HT-29 (cell line): Measurements from ENCODE around the gene NHLRC4. TPM values are rescaled to one million over a fixed set of nuclear protein-coding genes. Genes with fewer than 3 reads are reported as not detected.
A peak's percentile ranks its signal among the peaks of the same experiment; 100 is the strongest.

Experiments
- DNase-seq: peaks from one replicate; pipeline ENCODE4 v3.0.0-alpha.2; 2015; ENCODE audit warnings: low spot score
- total RNA-seq: library from RNA; depleted of rRNA; stranded (reverse); fragments of >200 nt; shearing (Covaris generic); gene quantifications from 2 replicates; pipeline ENCODE4 v1.2.3, GENCODE V29; 2014

NHLRC4 gene
- total RNA-seq, 1 experiment from 2014 or later, result 0.13 TPM

GRCh38 chr16:552171-552570 is 14.6 kb upstream of the NHLRC4 start:
- DNase-seq, result no peak

- no peak for DNase-seq
Observed at GRCh38 chr16:553601-554296, 13.1 kb upstream of the NHLRC4 start.

- DNase-seq, result no peak
Observed at GRCh38 chr16:554297-554621, 12.5 kb upstream of the NHLRC4 start.

DNA sequence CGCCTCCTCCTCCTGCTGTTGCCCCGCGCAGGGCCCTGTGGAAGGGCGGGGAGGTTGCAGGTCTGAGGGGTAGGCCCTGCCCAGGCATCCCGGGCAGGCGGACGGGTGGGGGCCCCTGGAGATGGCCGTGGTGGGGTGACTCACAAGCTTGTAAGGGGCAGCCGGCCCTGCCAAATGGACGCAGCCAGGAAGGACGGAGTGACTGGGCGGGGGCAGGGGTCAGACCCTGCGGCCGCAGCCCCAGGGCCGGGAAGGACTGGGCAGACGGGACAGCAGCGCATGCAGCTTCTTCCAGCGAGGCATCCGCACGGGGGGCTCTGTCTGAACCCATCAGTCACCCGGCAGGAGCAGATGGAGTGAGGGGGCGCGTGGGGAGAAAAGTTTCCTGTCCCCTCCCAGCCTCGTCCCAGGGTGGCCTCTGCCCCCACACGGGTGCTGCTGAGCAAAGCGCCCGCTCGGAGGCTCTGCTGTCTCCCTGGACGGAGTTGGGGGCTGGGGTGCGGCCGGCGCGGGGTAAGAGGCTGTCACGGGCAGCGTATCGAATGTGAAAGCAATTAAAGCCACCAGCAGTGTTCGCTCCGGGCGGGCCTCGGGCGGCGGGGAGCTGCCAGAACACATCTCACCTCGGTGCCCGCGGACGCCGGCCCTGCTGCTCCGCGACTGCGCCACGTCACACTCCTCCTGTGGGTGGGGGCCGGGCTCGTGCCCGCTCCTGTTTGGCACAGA is 12.0 kb upstream of the NHLRC4 start:
- DNase-seq, result peak; percentile 52

GRCh38 chr16:555528-556473 is 11.0 kb upstream of the NHLRC4 start:
- no peak for DNase-seq

DNA sequence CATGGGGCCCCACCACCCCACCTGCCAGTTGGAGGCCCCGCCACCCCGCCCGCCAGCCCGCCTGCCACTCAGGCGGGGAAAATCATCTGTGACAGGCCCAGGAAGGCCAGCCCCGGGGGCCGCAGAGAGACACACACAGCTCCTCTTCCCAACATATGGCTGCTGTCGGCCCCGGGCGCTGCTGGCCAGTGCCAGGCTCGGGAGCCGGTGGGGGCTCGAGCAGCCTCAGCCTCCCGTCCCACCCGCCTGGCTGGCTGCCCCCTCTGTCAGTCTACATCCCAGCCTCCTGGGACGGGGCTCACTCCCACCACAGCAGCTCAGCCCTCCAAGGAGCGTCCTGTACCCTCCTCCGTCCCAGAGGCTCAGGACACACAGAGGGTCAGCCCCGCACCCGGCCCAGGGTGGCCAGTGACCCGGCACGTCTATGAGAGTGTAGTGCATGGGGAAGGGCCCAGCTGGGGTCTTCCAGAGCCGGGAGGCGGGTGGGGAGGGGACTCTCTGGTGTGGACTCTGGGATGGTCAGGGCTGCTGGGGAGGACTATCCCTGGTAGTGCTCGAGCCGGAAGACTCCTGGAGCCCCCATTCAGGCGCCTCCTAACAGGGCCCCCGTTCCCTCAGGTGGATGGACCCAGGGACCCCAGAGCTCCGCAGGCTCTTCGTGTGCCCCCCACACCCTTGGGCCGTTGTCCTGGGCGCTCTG is 10.2 kb upstream of the NHLRC4 start:
- no peak for DNase-seq

GRCh38 chr16:557463-558297 is 9.1 kb upstream of the NHLRC4 start:
- DNase-seq, result no peak

DNA sequence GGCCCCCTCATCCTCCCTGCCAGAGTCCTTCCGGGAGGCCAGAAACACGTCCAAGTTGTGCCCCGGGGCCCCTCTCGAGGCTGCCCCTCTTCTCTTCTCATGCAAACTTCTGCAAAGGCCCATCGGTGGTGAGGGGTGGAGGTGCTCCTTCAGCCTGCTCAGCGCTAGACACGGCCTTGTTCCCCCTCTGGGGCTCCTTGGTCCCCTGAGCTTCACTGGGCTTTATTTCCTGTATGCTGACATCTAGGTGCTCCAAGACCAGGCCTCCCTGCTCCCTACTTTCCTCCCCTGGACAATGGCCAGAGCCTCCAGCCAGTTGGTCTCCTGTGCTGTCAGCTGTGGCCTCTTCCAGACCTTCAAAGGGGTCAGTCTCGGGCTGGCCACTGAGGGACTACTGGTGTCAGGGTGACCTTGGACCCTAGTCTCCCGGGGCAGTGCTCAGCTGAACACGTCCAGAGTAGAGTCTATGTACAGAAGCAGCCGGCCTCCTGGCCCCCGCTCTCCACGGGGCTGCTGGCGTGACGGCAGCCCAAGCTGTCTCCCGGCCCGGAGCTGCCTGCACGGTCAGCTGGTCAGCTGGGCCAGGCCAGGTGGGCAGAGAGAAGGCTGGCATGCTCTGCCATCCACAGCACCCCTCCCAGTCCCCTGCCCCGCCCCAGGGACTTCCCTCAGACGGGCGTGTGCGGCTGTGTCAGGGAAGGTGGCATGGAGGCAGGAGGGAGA is 8.3 kb upstream of the NHLRC4 start:
- DNase-seq, result no peak

DNA sequence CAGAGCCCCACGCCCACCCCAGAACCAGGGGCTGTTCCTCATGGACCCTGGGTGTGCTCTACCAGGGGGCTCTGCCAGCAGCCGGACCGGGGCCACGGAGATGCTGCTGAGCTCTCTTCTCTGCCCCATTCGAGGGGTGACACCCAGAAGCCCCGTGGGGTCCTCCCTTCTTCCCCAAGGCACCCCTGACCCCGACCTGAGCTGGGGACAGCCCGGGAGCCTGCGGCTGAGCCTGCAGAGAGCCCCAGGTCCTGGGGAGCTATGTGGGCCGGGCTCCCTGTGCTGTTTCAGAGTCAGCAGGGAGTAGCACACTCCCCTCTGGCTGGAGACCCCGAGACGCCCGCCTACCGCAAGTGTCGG is 7.8 kb upstream of the NHLRC4 start:
- DNase-seq, result no peak

- DNase-seq, result no peak
Observed at GRCh38 chr16:559411-560203, 7.2 kb upstream of the NHLRC4 start.

DNA sequence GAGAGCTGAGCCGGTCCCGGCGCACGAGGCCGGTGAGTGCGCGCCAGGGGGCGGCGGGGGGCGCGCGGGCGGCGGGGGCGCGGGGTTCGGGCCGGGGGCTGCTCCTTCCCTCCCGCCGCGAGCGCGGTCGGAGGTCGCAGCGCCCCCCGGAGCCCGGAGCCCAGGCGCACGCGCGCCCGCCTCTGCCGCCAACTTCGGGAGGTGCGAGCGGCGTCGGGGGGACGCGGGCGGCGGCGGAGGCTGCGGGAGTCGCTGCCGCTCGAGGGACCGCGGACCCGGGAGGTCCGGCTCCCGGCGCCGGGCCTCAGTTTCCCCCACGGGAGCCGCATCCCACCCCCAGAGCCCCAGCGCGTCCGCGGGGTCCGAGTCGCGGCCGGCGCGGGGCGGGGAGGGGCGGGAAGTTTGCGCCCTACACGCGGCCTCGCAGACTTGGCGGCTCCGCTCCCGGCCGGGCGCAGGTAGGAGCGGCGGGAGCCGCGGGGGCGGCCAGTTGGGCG is 6.6 kb upstream of the NHLRC4 start, which contains the start of gene PRR35:
PRR35 (plus strand) TSS at position 191 of the 497 bp plus-strand sequence. CDS start 2,901 bp downstream, outside the sequence.
- no peak for DNase-seq

DNA sequence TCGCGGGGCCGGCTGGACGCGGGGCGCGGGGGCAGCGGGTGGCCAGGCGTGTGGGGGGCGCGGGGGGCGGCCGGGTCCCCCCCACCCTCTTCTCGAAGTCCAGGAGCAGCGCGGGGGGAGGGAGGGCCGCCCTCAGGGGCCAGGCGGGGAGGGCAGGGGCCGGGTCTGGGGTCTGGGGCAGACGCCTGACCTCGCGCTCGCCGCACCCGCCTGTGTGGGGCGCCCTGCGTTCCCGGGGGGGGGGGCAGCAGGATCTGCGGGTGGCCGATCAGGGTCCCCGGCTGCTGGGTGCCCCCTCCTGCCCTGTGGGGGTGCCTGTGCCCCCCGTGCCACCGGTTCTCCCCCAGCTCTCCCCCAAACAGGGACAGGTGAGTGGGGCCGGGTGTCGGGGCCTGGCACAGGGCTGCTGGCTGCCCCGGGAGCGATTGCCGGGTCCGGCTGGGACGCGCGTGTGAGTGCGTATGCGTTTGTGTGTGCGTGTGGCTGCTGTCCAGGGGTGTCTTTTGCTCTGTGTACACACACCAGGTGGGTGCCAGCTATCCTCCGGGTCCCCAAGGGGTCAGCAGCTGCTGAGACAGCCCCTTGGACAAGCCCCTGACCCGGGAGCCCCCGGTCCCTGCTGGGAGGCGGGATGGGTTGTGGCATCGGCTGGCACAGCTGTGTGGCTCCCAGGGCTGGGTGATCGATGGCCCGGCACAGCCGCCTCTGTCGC is 5.9 kb upstream of the NHLRC4 start:
- DNase-seq, result no peak

GRCh38 chr16:561413-561794 is 5.4 kb upstream of the NHLRC4 start:
- no peak for DNase-seq

GRCh38 chr16:561957-562938 is 4.6 kb upstream of the NHLRC4 start:
- no peak for DNase-seq

- peak; percentile 12 for DNase-seq
Observed at GRCh38 chr16:563072-563644, 3.6 kb upstream of the NHLRC4 start.

GRCh38 chr16:564690-565418 is 2.0 kb upstream of the NHLRC4 start:
- no peak for DNase-seq
